Stomach (tissue), 9 donors: ENCODE data around the gene PILRB. TPM values are rescaled to one million over a fixed set of nuclear protein-coding genes. Genes with fewer than 3 reads are reported as not detected.
"Not testable (repeated sequence)": the region's sequence is repeated elsewhere in the genome, so short reads cannot be mapped to it uniquely, and the experiment has no call there.

Source experiments
- DNase-seq, 2 donors: peaks; one replicate each; pipeline versions ENCODE4 v3.0.0 to v3.0.0-alpha.2; 2013 to 2019
- H3K27ac ChIP-seq, 5 donors: fragments of 200-600 bp in 4 of 5; sonication (generic) in 4 of 5; one replicate each; pipeline ENCODE4 v1.5.1; 2013 to 2019; ENCODE audit warnings: mild to moderate bottlenecking in 1 of 5, moderate library complexity in 1 of 5
- H3K27me3 ChIP-seq, 3 donors: fragments of 200-600 bp; sonication (generic); one replicate each; pipeline ENCODE4 v1.5.1; 2017 to 2019; ENCODE audit warnings: mixed run types in 1 of 3
- H3K36me3 ChIP-seq, 4 donors: fragments of 200-600 bp; sonication (generic); 1 replicate in 3 of 4; 2 replicates in 1 of 4; pipeline ENCODE4 v1.5.1; 2016 to 2019
- H3K4me1 ChIP-seq, 4 donors: fragments of 200-600 bp; sonication (generic); one replicate each; pipeline ENCODE4 v1.5.1; 2016 to 2019
- H3K4me3 ChIP-seq, 4 donors: fragments of 200-600 bp; sonication (generic) in 3 of 4; one replicate each; pipeline ENCODE4 v1.5.1; 2016 to 2019; ENCODE audit warnings: mild to moderate bottlenecking in 1 of 4
- H3K9me3 ChIP-seq, 4 donors: fragments of 200-600 bp; sonication (generic); one replicate each; pipeline ENCODE4 v1.5.1; 2016 to 2019
- EP300 ChIP-seq: sonication (generic); formaldehyde crosslinking; IDR thresholded peaks from one replicate; pipeline ENCODE4 v1.6.1; 2017; ENCODE audit warnings: antibody characterized with exemption
- POLR2A ChIP-seq, 4 donors: fragments of 450-650 bp; IDR thresholded peaks; one replicate each; pipeline ENCODE4 v1.6.1; 2016; ENCODE audit warnings: antibody characterized with exemption in 4 of 4, control low read depth in 2 of 4, mild to moderate bottlenecking in 1 of 4, moderate library complexity in 1 of 4
- POLR2AphosphoS5 ChIP-seq, 3 donors: sonication (generic); formaldehyde crosslinking; IDR thresholded peaks; one replicate each; pipeline ENCODE4 v1.6.1; 2016; ENCODE audit warnings: antibody characterized with exemption in 3 of 3
- WGBS, 5 donors: extraction: QIAGEN DNeasy Blood & Tissue Kit in 3 of 5; methylation state at CpG; one replicate each; pipeline versions ENCODE4 v1.1.5 to v1.1.7; 2013 to 2018; 5-methylcytosine and 5-hydroxymethylcytosine counted together
- intact Hi-C: fragments of 100-400 bp; cut with DNase I; formaldehyde crosslinking; loops from one replicate; pipeline ENCODE4 v1.15.1; 2023; ENCODE audit warnings: low total_unique reads
- polyA plus RNA-seq, 3 donors: library from polyadenylated mRNA; stranded (reverse); fragments of 200-250 nt; gene quantifications; one replicate each; pipeline ENCODE4 v1.2.3, GENCODE V29; 2013
- total RNA-seq, 5 donors: library from RNA; depleted of rRNA; stranded (reverse); fragments of >200 nt; gene quantifications; one replicate each; pipeline versions ENCODE4 v1.1.0 to v1.2.3, GENCODE V29; 2014 to 2016
- TF ChIP-seq, protein P1 (sequence below), 7 experiments: fragments of 450-650 bp in 4 of 7; fragments of 200-600 bp in 3 of 7; sonication (generic) in 3 of 7; IDR thresholded peaks; one replicate each; pipeline ENCODE4 v1.5.1; 2016 to 2019; ENCODE audit warnings: antibody characterized with exemption in 7 of 7, control low read depth in 2 of 7, mild to moderate bottlenecking in 1 of 7
- donor health status: healthy with polysubstance abuse.
- donor health status: Bipolar disorder and iron deficiency.
- donor health status: healthy.

Gene PILRB
- total and polyA plus RNA-seq, 8 donors, result 16.8 to 141 (median 60.3) TPM

DNA sequence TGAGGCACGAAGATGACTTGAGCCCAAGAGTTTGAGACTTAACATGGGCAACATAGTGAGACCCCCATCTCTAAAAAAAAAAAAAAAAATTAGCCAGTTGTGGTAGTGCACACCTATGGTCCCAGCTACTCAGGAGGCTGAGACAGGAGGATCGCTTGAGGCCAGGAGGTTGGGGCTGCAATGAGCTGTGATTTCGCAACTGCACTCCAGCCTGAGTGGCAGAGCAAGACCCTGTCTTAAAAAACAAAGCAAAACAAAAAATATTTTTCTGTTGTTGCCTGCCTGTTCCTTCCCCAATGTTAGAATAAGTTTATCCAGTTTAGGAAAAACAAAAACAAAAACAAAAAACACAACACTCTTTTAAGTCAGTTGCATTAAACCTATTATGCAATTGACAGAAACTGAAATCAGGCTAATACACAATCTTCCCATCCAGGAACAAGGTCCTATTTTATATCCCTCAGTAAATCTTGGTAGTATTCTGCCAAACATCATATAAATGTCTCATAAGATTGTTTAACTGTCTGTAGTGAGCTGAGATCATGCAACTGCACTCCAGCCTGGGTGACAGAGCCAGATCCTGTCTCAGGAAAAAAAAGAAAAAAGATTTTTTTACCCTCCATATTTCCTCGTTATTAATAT, 20.3 kb downstream of the PILRB start:
- TF ChIP-seq EP300, result no peak
- TF ChIP-seq, protein P1, sequence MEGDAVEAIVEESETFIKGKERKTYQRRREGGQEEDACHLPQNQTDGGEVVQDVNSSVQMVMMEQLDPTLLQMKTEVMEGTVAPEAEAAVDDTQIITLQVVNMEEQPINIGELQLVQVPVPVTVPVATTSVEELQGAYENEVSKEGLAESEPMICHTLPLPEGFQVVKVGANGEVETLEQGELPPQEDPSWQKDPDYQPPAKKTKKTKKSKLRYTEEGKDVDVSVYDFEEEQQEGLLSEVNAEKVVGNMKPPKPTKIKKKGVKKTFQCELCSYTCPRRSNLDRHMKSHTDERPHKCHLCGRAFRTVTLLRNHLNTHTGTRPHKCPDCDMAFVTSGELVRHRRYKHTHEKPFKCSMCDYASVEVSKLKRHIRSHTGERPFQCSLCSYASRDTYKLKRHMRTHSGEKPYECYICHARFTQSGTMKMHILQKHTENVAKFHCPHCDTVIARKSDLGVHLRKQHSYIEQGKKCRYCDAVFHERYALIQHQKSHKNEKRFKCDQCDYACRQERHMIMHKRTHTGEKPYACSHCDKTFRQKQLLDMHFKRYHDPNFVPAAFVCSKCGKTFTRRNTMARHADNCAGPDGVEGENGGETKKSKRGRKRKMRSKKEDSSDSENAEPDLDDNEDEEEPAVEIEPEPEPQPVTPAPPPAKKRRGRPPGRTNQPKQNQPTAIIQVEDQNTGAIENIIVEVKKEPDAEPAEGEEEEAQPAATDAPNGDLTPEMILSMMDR (IDR thresholded peaks at IDR 0.05), result no peak
- no peak for TF ChIP-seq POLR2AphosphoS5 (IDR thresholded peaks at IDR 0.05)
- TF ChIP-seq POLR2A (IDR thresholded peaks at IDR 0.05), result no peak
- H3K4me3 ChIP-seq, result no peak overlapping the region
- WGBS, 5 donors, result 84 to 93% (median 87%) methylated on average over 4 of the region's 4 CpGs
- no peaks in the 10 kb centered on the region for H3K27me3 ChIP-seq
- H3K9me3 ChIP-seq, result no peaks in the 10 kb centered on the region
- no peak for DNase-seq
- peaks cover 0 to 5% (median 0%) of the 10 kb centered on the region in 4 donors for H3K4me1 ChIP-seq
- H3K36me3 ChIP-seq, result no peaks in the 10 kb centered on the region
- no peak overlapping the region for H3K27ac ChIP-seq
- intact Hi-C loops, result no loop called here

DNA sequence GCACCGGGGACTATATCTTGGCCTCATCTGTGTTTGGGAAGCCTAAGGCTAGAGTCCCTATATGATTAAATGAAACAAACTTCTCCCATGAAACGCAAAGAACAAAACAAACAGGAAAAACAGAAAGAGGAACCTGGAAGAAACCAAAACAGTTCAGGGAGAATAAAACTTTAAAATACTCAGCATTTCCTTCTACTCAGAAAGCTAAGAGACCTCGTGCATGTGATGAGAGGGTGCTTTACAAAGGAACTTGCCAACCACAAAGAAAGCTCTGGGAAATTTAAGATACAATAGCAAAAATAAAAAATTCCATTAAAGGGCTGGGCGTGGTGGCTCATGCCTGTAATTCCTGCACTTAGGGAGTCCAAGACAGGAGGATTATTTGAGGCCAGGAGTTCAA, 22.3 kb downstream of the PILRB start:
- no peak for DNase-seq
- intact Hi-C loops, result no loop called here
- WGBS, 5 donors, result 72 to 82% (median 78%) methylated on average over 4 of the region's 4 CpGs
- no peaks in the 10 kb centered on the region for H3K4me1 ChIP-seq
- TF ChIP-seq POLR2A (IDR thresholded peaks at IDR 0.05), result no peak
- TF ChIP-seq EP300, result no peak
- TF ChIP-seq, protein P1 (IDR thresholded peaks at IDR 0.05), result no peak
- TF ChIP-seq POLR2AphosphoS5 (IDR thresholded peaks at IDR 0.05), result no peak
- H3K4me3 ChIP-seq, result no peak overlapping the region
- no peaks in the 10 kb centered on the region for H3K9me3 ChIP-seq
- no peaks in the 10 kb centered on the region for H3K27me3 ChIP-seq
- no peaks in the 10 kb centered on the region for H3K36me3 ChIP-seq
- peak overlapping the region in 2 of 5 donors; percentile 50 to 53 for H3K27ac ChIP-seq

DNA sequence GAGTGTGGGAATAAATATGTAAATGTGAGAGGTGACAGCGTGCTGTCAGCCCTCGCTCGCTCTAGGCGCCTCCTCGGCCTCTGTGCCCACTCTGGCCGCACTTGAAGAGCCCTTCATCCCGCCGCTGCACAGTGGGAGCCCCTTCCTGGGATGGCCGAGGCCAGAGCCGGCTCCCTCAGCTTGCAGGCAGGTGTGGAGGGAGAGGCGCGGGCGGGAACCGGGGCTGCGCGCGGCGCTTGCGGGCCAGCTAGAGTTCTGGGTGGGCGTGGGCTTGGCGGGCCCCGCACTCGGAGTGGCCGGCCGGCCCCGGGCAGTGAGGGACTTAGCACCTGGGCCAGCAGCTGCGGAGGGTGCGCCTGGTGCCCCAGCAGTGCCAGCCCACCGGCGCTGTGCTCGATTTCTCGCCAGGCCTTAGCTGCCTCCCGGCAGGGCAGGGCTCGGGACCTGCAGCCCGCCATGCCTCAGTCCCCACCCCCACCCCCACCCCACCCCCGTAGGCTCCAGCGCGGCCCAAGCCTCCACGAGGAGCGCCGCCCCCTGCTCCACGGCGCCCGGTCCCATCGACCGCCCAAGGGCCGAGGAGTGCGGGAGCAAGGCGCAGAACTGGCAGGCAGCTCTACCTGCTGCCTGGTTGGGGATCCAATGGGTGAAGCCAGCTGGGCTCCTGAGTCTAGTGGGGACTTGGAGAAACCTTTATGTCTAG, 23.8 kb downstream of the PILRB start:
- WGBS, 5 donors, result 63 to 89% (median 74%) methylated on average over 13 to 49 of the region's 49 CpGs
- H3K4me3 ChIP-seq, result peak overlapping the region in 1 of 4 donors; percentile 11
- H3K9me3 ChIP-seq, H3K4me1 ChIP-seq, H3K27ac ChIP-seq, intact Hi-C loops, DNase-seq, H3K27me3 ChIP-seq, H3K36me3 ChIP-seq: not testable (repeated sequence)

DNA sequence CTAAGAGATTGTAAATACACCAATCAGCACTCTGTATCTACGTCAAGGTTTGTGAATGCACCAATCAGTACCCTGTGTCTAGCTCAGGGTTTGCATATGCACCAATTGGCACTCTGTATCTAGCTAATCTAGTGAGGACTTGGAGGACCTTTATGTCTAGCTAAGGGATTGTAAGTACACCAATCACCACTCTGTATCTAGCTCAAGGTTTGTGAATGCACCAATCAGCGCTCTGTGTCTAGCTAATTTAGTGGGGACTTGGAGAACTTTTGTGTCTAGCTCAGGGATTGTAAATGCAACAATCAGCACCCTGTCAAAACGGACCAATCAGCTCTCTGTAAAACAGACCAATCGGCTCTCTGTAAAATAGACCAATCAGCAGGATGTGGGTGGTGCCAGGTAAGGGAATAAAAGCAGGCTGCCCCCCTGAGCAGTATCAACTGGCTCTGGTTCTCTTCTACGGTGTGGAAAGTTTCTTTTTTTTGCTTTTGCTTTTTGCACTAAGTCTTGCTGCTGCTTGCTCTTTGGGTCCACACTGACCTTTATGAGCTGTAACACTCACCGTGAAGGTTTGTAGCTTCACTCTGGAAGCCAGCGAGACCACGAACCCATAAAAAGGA, 24.4 kb downstream of the PILRB start:
- intact Hi-C loops, H3K27me3 ChIP-seq, H3K36me3 ChIP-seq, H3K4me1 ChIP-seq, H3K9me3 ChIP-seq, DNase-seq: not testable (repeated sequence)
- peak overlapping the region in 1 of 5 donors; percentile 22 for H3K27ac ChIP-seq
- H3K4me3 ChIP-seq, result peak overlapping the region in 1 of 4 donors; percentile 11
- 82 to 85% (median 83%) methylated on average over 8 of the region's 8 CpGs for WGBS, 5 donors

DNA sequence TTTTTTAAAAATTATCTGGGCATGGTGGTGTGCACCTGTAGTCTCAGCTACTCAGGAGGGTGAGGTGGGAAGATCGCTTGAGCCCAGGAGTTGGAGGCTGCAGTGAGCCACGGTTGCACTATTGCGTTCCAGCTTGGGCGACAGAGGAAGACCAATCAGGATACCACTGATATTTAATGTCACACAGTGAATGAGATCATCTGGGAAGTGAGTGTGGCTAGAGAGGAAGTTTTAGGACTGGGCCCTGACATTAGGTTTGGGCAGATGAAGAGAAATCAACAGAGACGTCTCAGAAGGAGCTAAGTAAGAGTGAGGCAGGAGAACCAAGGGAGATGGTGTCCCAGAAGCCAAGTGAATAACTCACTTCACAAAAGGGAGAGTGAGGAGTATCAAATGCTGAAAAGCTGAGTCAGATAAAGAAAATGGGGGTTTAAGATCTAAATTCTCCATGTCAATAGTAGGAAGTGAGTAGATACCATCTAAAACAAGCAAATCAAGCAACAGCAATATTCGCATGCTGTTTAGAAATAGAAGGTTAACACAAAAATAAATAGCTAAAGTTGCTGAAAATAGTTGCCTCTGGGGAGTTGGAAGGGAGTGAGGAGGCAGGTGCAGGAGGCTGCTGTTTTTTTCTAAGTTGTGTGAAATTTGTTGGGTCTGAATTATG, 26.8 kb downstream of the PILRB start:
- H3K4me1 ChIP-seq, result no peaks in the 10 kb centered on the region
- intact Hi-C loops, result no loop called here
- TF ChIP-seq, protein P1 (IDR thresholded peaks at IDR 0.05), result no peak
- TF ChIP-seq POLR2A (IDR thresholded peaks at IDR 0.05) (no peak), EP300 (no peak), POLR2AphosphoS5 (IDR thresholded peaks at IDR 0.05) (no peak)
- H3K9me3 ChIP-seq, result no peaks in the 10 kb centered on the region
- H3K27ac ChIP-seq, result no peak overlapping the region
- H3K27me3 ChIP-seq, result no peaks in the 10 kb centered on the region
- no peak overlapping the region for H3K4me3 ChIP-seq
- no peak for DNase-seq
- WGBS, 5 donors, result 77 to 82% (median 78%) methylated on average over 6 of the region's 6 CpGs
- H3K36me3 ChIP-seq, result no peaks in the 10 kb centered on the region
